HG03039 (cell line): ENCODE data around the gene DICER1.
"Not testable (repeated sequence)": the region's sequence is repeated elsewhere in the genome, so short reads cannot be mapped to it uniquely, and the experiment has no call there.

Experiments
- ATAC-seq: cut with Tn5 transposase; IDR thresholded peaks from one replicate; pipeline ENCODE4 v1.9.1; 2021; ENCODE audit warnings: mild to moderate bottlenecking, moderate library complexity; ENCODE audit not compliant: unreplicated experiment

Gene DICER1

DNA sequence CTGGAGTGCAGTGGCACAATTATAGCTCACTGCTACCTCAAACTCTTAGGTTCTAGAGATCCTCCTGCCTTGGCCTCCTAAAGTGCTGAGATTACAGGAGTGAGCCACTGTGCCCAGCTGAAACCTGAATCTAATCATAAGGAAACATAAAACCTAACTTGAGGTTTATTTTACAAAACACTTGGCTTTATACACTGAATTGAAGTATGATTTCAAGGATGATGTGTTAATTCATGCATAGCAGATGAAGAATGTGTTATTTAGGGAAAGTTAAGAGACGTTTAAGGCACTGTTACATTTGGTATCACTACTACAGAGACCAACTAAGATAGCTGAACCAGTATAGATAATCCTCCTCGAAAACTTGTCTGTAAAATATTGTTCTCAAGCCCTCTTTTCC is 6.4 kb downstream of the DICER1 start:
- ATAC-seq, result no peak

DNA sequence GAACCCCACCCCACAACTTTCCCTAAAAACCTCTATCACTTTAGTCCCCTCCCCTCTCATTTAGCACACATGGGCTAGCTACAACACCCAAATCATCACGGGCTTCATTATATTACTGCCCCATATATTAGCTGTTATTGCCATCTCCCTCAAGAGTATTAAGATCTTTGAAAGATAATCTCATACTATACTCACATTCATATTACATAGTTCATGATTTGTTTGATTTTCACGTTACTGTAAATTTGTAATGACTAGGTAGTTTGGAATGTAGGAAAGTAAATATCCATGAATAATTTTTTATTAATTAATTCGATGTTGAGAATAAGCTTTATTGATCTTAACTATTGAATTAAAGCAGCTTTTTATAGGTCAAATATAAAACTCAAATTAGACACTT is 7.9 kb downstream of the DICER1 start:
- no peak for ATAC-seq

DNA sequence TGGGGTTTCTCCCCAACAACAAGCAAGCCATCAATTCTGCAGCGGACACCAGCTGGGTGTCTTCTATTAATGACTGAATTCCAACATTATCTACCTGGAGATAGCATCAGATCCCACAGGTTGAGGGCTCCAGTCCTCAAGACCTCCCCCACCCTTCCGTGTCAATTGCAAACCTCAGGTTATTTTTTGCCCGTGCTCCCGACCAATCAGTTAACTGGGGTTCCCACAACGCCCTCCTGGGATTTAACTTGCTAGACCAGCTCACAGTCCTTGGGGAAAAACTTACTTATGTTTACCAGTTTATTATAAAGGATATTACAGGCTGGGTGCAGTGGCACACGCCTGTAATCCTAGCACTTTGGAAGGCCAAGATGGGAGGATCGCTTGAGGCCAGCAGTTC is 9.7 kb downstream of the DICER1 start:
- no peak for ATAC-seq

DNA sequence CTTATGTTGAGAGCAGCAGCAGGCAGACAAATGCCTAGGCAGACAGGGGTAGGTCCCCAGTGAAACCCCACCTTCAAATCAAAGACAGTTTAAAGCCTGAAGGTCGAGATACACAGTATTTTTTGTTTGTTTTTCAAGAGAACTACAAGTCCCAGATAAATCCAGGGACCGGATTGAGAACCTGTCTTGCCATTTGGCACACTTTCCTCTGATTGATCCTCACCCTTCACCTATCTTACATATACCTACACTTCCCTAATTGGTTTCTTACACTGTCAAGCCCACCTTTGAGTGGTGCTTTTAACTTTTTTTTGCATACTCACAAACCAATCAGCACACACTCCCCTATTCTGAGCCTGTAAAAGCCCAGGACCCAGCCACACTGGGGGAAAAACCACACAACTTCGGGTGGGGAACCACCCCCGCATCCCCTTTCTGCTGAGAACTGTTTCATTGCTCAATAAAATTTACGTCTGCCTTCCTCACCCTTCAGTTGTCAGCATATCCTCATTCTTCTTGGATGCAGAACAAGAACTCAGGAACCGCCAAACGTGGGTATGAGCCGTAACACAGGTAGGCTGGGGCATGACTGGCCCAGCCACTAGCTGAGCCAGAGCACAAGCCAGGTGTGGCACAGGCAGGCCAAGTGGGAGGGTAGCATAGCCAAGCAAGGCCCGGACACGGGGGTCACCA is 11.1 kb downstream of the DICER1 start:
- no peak for ATAC-seq

DNA sequence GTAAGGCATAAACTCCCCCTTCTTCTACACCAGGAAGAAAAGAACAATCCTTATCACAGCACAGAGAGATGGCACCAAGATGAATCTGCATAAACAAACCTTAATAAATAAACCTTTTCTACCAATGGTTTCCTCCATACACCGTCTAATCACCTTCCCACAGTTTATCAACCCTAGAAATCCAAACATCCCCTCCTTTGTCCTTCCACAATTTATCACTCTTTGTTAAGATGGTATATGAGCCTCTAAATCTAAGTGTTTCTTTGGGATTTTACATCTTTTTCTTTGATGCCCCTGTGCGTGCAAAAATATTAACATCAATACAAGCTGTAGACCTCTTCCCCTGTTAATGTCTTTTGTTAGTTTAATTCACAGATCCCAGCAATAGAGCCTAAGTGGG is 12.5 kb downstream of the DICER1 start:
- ATAC-seq, result no peak

DNA sequence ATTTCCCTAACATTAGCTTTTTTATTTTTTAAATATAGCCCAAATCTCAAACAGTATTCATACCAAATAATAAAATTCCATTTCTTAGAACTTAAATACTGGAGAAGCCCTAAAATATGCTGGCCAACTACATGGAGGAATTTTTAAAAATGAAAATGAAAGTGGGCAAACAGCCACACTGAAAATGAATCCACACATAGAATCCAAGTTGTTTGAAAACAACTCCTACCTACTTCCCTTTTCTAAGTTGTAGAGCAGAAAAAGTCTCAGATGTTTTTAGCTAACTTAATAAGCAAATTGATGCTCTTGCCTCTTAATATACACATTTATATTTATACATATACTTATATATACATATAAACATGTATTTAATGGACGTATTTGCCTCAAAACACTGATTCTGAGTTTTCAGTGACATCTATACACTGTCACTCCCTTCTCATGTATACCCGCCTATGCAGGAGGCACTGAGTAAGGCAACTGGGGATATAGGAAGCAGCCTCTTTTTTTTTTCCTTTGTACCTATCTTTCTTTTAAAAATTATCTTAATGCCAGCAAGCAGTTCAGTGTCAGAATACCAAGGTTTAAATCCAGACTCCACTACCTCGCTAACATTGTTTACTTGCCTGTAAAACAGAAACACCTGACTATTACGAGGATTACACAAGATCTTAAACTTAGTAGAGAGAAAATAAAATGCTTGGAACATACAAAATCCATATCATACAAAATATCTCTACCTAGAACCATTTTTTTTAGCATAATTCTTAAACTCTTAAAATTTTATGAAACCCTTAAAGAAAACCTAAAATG is 13.3 kb downstream of the DICER1 start:
- no peak for ATAC-seq

DNA sequence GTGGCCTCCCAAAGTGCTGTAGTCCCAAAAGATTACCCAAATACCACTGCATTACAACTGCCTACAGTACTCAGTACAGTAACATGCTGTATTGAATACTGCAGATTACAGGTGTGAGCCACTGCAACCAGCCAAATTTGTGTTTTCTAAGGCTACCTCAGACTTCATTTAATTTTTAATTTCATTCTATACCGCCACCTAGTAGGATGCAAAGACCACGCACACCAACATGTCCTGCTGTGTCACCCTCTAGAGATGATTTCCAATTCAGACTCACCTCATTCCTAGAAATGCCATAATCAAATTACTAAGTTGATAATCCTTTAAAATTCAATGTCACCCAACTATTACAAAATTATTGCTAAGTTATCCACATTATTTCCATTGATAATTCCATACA is 15.1 kb downstream of the DICER1 start:
- ATAC-seq, result no peak

DNA sequence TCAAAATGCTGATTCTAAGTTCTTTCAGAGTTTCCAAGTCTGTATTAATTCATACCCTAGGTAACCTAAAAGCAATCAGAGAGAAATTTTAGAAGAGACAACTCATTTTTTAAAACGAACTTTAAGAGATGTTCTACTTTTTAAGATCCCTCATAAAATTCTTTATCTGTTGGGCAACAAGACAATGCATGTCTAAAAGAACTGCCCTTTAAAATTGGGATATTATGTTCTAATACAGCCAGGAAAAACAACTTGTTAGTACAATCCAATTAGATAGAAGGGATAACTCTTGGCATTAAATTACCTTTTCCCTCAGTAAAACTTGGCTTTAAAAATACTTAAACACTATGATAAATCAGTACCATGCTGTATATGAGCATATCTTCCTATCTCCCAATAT is 15.6 kb downstream of the DICER1 start:
- no peak for ATAC-seq

DNA sequence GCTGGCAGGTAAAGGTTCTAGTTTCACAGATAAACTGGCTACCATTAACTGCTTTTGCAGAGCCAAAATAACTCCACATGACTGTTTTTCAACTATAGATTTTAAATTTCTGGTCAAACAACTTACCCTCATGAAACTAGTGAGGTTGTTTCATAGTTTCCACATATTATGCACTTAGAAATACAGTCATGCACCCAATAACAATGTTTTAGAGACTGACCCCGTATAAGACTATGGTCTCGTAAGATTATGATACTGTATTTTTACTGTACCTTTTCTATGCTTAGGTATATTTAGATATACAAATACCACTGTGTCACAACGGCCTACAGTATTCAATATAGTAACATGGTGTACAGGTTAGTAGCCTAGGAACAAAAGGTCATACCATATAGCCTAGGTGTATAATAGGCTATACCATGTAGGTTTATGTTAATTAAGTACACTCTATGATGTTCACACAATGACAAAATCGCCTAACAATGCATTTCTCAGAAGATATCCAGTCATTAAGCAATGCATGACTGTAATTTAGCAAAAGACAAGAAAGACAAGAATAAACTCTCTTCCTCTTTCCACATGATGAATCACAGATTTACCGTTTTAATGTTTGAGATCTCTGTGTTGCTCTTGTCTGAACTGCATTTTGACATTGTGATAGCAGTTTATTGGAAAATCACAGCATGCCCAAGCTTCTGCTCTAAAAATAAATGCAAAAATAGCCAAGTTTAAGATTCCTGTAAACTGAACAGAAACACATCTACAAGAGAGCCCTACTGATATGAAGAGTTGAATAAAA is 17.1 kb downstream of the DICER1 start:
- no peak for ATAC-seq

DNA sequence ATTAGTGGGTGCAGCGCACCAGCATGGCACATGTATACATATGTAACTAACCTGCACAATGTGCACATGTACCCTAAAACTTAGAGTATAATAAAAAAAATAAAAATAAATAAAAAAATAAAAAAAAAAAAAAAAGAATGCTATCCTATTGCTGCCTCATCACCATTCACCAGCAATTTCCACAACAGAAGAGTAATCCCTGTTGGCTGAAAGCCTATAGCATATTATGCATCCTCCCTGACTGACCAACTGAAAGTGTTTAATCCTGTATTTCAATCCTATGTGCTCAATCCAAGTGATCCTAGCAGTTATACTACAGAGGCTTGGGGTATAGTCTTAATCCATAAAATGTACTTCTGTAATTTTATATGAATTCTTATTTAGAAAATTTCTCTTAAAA is 18.5 kb downstream of the DICER1 start:
- ATAC-seq, result no peak

DNA sequence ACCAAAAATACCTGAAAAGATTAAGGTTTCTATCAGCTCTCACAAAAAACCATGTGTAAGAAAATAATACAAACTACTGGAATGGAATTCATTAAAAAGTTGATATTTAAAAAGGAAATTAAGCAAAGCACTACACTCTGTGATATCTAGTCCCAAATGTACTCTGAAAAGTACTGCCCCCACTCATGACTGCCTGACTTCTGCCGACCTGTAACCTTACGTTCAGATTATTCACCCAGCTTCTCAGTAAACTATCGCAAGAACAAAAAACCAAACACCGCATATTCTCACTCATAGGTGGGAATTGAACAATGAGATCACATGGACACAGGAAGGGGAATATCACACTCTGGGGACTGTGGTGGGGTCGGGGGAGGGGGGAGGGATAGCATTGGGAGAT is 18.9 kb downstream of the DICER1 start:
- ATAC-seq, result not testable (repeated sequence)

DNA sequence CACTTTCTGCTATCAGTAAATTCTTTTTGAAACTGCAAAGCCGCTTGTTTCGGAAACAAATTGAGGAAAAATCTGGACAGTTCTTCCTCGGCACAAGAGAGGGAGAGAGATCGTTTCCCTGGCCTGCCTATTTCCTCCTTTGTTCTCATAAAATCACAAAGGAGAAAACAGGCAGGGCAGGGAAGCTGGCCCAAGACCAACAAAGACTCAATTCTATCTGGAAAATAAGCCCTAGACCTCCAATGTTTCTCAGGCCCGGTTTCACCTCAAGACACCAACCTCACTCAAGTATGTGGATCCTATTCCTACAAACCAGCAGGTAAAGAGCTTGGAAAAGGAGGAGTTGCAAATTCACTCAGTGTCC is 19.5 kb downstream of the DICER1 start:
- no peak for ATAC-seq

DNA sequence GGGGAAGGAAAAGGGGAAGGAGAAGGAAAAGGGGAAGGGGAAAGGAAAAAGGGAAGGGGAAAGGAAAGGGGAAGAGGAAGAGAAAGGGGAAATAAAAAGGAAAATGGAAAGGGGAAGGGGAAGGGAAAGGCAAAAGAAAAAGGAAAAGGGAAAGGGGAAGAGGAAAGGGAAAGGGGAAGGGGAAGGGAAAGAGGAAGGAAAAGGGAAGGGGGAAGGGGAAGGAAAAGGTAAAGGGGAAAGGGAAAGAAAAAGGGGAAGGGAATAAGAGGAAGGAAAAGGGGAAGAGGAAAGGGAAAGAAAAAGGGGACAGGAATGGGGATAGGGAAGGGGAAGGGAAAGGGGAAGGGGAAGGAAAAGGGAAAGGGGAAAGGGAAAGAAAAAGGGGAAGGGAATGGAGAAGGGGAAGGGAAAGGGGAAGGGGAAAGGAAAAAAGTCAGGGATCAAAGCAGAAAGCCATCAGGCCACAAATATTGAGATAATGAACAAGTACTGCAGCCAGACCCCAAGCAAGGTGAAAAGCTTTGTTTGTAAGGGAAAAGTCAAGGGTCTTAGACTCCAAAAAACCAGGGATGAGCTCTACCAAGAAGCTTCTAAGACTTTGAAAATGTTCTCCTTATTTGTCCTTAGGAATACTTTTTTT is 20.0 kb downstream of the DICER1 start:
- ATAC-seq, result no peak

DNA sequence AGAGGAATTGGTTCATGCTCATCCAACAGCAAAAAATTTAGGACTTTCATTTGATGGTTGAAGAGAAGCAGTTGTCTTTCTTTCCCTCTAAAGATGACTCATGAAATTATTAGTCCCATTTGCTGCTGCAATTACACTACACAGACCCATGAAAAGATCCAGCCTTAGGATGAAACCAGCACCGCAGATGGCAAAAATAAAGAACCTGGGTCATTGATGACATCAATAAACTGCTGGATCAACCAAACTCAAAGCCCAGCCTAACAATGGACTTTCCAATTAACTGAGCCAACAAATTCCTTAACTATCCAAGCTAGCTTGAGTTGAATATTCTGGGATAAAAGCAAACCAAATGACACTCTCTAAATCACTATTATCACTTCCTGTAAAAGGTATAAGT is 20.7 kb downstream of the DICER1 start:
- ATAC-seq, result no peak

DNA sequence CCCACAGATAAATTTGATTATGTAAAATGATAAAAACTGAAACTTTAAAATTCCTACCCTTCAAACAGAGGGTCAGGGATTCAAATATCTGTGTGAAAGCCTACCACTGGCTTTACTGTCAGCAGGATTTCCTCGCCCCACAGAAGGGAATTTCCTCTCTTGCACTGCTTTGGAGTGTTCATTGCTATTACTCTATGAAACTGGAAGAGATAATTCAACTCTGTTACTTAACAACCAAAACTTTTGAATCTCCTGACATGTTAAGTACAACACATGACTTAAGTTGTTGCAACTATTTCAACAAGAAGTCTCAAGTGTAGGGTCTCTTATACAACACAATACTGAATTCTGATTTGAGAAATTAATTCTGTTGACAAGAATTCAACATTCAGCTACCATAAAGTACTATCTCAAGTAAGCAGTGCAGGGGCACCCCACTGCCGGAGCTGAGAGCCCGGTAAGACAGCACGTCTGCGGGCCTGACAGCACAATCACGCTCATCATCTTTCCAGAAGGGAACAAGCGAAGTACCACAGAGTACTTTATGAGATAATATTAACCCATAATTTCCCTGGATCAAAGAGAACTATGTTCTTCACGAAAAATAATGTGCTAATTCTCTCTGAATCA is 22.9 kb downstream of the DICER1 start:
- ATAC-seq, result no peak

DNA sequence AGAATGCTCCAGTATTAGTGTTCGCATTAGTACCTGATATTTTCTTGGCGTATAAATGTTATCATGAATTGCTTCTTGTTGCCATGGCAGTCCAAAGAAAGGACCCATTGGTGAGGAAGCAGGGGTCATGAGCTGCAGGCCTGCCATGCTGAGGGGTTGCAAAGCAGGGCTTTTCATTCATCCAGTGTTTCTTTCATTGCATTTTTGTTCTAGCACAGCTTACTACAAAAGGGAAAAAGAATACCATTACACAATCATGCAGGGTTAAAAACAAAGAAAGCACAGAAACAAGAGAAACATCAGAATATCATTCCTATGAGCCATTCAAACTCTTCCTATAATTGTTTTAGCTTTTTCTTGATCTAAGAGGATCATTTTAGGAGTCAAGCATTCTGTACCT is 24.0 kb downstream of the DICER1 start:
- no peak for ATAC-seq

DNA sequence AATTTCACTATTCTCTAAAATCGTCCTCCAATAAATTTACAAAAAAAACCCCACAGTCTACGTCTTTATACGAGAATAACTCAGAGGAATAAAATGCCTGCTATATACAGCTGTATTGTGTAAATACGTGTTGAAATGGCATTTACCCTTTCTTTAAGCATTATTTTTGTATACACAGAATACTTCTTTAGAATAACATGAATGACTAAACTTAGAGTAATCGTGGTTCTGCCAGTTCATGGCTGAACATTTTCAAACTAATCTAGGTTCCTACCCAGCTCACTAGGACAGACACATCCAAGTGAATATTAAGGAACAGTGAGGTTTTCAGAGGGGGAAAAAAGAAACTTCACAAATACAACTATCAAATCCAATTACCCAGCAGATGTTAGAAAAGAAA is 24.6 kb downstream of the DICER1 start:
- ATAC-seq, result no peak

DNA sequence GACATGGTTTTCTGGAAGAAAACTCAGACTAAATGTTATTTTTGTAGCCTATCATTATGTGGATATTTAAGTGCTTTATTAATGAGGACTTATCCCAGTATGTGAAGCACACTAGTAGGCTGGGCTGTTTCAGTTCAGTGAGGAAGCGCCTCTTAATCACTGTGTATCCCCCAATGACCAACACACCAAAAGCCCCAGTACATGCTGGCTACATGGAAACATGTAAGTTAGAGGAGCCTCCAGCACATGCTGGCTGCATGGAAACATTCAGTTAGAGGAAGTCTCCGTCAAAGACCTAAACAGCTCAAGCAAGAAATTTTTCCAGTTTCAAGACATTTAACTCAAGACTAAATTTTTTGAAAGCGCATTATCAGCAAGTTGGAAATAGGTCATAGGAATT is 26.8 kb downstream of the DICER1 start:
- no peak for ATAC-seq

DNA sequence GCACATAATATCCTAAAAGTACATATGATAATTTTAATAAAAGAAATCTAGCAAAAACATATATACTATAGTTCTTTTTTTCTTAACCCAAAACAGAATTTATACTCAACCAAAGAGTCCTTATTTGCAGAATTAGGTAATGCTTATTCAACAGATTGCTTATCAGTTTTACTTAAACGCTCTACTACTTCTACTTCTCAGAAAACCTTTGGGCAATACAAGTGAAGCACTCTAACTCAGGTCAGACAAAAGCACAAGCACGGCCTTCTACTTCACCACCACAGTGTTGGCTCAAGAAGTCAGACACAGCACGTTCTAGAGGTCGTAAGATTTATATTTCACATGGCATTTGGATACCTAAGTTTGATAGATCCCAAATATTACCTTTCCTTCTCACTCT is 29.2 kb downstream of the DICER1 start:
- ATAC-seq, result no peak

DNA sequence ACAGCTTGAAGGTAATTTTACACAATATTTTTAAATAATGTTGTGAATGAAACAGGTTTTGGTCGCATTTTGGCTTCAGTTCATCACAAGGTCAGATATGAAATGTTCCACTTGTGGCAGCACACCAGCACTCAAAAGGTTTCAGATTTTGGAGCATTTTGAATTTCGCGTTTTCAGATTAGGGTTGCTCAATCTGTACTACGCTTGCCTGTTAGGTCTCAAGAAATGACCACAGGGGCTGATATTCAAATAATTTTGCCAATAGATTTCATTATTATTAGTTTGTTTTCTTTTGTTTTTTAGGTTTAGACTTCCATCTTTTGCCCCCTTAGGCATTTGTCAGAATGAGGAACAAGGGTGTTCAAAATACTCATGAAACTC is 29.8 kb downstream of the DICER1 start:
- ATAC-seq, result no peak

DNA sequence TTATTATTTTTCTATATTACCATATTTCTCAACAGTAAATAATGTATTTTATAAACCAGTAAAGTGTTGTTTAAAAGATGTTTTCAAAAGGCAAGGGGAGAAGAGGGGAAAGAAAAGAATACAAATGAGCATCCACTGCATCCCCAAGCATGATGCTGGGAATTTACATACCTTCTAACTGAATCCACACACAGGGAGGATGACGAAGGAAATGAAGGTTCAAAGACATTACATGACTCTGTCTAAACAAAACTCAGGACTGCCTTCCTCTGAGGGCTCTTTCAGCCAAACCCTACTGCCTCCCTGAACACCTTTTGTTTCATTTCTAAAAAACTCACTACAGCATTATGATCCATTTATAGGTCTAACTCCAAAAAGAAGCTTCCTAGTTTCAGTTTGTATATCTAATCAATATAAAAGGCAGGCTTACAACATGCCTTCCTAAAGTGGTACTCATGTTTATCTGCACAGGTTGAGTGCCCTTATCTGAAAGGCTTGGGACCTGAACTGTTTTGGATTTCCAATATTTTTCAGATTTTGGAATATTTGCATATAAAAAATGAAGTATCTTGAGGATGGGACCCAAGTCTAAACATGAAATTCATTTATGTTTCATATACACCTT is 30.3 kb downstream of the DICER1 start:
- ATAC-seq, result no peak
